ENCODE data around the gene PLA2G7.

Gene PLA2G7

GRCh38 chr6:46736906-46737305 lies 1.7 kb upstream of the PLA2G7 start:
- TF ChIP-seq GATA1 (IDR thresholded peaks at IDR 0.05; ENCODE audit: low read depth, low read length): no peak
- no peak for TF ChIP-seq POLR2A (IDR thresholded peaks at IDR 0.05; ENCODE audit: low read length)
- no peak for DNase-seq

- no peak for TF ChIP-seq GATA1 (IDR thresholded peaks at IDR 0.05; ENCODE audit: low read depth, low read length)
- no peak for TF ChIP-seq POLR2A (IDR thresholded peaks at IDR 0.05; ENCODE audit: low read length)
- DNase-seq: no peak
Observed at GRCh38 chr6:46735720-46736031, 501 bp upstream of the PLA2G7 start.

- TF ChIP-seq GATA1 (IDR thresholded peaks at IDR 0.05; ENCODE audit: low read depth, low read length) (no peak), POLR2A (IDR thresholded peaks at IDR 0.05; ENCODE audit: low read length) (no peak)
- DNase-seq: no peak
Observed at GRCh38 chr6:46733341-46733801, 1.8 kb downstream of the PLA2G7 start.

- no peak for DNase-seq
Observed at GRCh38 chr6:46730921-46731461, 4.2 kb downstream of the PLA2G7 start.

GRCh38 chr6:46729787-46730326 lies 5.3 kb downstream of the PLA2G7 start:
- no peak for DNase-seq
- no peak for TF ChIP-seq GATA1 (IDR thresholded peaks at IDR 0.05; ENCODE audit: low read depth, low read length)
- TF ChIP-seq POLR2A (IDR thresholded peaks at IDR 0.05; ENCODE audit: low read length): no peak

More at GRCh38 chr6:46730921-46731461, 4.2 kb downstream of the PLA2G7 start:
- no peak for TF ChIP-seq POLR2A (IDR thresholded peaks at IDR 0.05; ENCODE audit: low read length)
- TF ChIP-seq GATA1 (IDR thresholded peaks at IDR 0.05; ENCODE audit: low read depth, low read length): no peak

GRCh38 chr6:46720401-46720800 lies 14.8 kb downstream of the PLA2G7 start:
- TF ChIP-seq POLR2A (IDR thresholded peaks at IDR 0.05; ENCODE audit: low read length) (no peak), GATA1 (IDR thresholded peaks at IDR 0.05; ENCODE audit: low read depth, low read length) (no peak)
- DNase-seq: no peak

- no peak for TF ChIP-seq GATA1 (IDR thresholded peaks at IDR 0.05; ENCODE audit: low read depth, low read length)
- TF ChIP-seq POLR2A (IDR thresholded peaks at IDR 0.05; ENCODE audit: low read length): no peak
- no peak for DNase-seq
Observed at GRCh38 chr6:46719099-46719498, 16.1 kb downstream of the PLA2G7 start.

- no peak for TF ChIP-seq GATA1 (IDR thresholded peaks at IDR 0.05; ENCODE audit: low read depth, low read length)
- no peak for TF ChIP-seq POLR2A (IDR thresholded peaks at IDR 0.05; ENCODE audit: low read length)
- no peak for DNase-seq
Observed at GRCh38 chr6:46715141-46715540, 20.0 kb downstream of the PLA2G7 start.

- TF ChIP-seq GATA1 (IDR thresholded peaks at IDR 0.05; ENCODE audit: low read depth, low read length): no peak
- no peak for TF ChIP-seq POLR2A (IDR thresholded peaks at IDR 0.05; ENCODE audit: low read length)
- no peak for DNase-seq
Observed at GRCh38 chr6:46711491-46711890, 23.7 kb downstream of the PLA2G7 start.

- TF ChIP-seq POLR2A (IDR thresholded peaks at IDR 0.05; ENCODE audit: low read length) (no peak), GATA1 (IDR thresholded peaks at IDR 0.05; ENCODE audit: low read depth, low read length) (no peak)
- DNase-seq: no peak
Observed at GRCh38 chr6:46706464-46706863, 28.7 kb downstream of the PLA2G7 start.

GRCh38 chr6:46704562-46704961 lies 30.6 kb downstream of the PLA2G7 start:
- DNase-seq: no peak
- TF ChIP-seq GATA1 (IDR thresholded peaks at IDR 0.05; ENCODE audit: low read depth, low read length) (no peak), POLR2A (IDR thresholded peaks at IDR 0.05; ENCODE audit: low read length) (no peak)

GRCh38 chr6:46699970-46700369 lies 35.2 kb downstream of the PLA2G7 start:
- DNase-seq: no peak
- TF ChIP-seq POLR2A (IDR thresholded peaks at IDR 0.05; ENCODE audit: low read length): no peak
- TF ChIP-seq GATA1 (IDR thresholded peaks at IDR 0.05; ENCODE audit: low read depth, low read length): no peak

- TF ChIP-seq GATA1 (IDR thresholded peaks at IDR 0.05; ENCODE audit: low read depth, low read length) (no peak), POLR2A (IDR thresholded peaks at IDR 0.05; ENCODE audit: low read length) (no peak)
- no peak for DNase-seq
Observed at GRCh38 chr6:46690911-46691451, 44.2 kb downstream of the PLA2G7 start.

- TF ChIP-seq POLR2A (IDR thresholded peaks at IDR 0.05; ENCODE audit: low read length) (no peak), GATA1 (IDR thresholded peaks at IDR 0.05; ENCODE audit: low read depth, low read length) (no peak)
- DNase-seq: no peak
Observed at GRCh38 chr6:46690141-46690755, 44.9 kb downstream of the PLA2G7 start.

GRCh38 chr6:46689657-46690056 lies 45.5 kb downstream of the PLA2G7 start:
- TF ChIP-seq POLR2A (IDR thresholded peaks at IDR 0.05; ENCODE audit: low read length) (no peak), GATA1 (IDR thresholded peaks at IDR 0.05; ENCODE audit: low read depth, low read length) (no peak)
- DNase-seq: no peak
